Measurements from ENCODE around the gene ANO7.

The ANO7 gene

DNA sequence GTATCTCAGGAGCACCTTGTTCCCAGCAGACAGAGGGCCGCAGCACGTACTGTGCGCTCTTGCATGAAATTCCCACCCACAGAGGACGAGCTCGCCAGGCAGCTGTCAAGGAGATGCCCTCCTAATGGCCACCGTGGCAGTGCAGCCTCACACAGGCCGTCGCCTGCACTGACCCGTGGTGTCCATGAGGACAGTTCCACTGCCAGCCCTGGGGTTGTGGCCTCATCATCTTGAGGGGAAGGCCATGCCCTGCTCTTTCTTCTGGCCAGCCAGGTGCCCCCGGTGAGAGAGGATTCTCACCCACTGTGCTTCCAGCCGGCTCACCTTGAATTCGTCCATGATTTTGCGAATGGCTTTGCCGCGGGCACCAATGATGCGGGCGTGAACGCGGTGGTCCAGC is 42.0 kb downstream of the ANO7 start:
- DNase-seq = no peak

DNA sequence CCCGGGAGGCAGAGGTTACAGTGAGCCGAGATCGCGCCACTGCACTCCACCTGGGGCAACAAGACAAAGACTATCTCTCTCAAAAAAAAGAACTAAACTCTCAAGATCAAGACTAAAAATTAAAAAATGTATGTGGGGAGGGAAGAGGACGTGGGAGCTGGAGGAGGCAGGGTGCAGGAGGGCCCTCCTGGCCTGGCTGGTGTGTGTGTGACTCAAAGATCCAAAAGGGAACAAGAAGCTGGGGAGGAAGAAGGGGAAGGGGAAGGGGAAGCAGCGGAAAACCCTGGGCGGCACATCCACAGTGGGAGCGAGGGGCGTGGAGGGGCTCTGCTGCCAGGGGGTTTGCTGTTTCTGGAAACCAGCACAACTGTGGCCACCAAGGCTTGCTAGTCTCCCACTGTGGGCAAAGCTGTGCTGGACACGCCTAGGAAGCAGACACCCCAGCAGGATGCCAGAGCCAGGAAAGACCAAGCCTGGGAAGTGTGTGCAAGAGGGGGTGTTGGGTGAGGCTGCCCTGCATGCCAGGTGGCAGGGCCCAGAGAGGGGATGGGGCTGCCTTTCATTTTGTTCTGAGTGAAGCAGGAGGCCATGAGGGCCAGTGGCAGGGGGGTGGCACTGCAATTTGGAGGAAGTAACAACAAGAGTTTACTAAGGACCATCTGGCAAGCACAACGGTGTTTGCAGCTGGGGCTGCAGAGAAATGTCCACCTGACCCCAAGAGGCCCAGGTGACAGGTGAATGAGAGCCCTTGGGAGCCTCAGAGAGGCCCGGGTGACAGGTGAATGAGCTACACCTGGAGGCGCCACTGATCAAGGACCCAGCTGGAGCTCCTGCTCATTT is 44.5 kb downstream of the ANO7 start:
- DNase-seq = no peak

DNA sequence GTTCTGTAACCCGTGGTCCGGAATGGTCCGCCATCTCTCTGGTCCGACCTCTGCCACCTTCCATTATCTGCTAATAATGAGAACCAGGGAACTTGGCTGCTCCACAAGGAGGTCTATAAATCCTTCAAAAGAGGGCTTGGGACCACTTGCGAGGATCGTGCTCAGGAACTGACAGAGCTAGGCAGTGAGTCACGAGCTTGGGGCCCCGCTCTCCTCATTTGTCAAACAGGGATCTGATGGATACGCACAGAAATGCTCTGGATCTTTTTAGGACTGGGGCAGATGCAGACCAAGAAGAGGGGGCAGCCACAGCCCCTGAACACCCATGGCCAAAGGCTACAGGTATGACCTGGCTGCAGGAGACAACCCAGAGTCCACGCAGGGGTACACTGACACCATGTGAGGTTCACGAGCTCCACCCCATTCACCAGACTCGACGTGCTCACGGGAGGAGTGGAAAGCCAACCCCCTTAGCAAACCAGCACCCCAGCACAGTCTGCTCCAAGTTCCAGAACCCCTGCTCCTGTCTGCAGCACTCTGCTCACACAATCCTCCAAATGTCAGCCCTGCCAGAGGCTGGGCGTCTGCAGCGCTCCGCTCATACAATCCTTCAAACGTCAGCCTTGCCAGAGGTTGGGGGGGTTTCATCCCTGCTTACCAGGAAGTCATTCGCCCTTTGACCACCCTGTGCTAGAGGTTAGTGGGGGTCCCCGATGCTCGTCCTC is 45.8 kb downstream of the ANO7 start:
- no peak for DNase-seq

- DNase-seq = no peak
Observed at GRCh38 chr2:241234962-241235740, 46.7 kb downstream of the ANO7 start.

DNA sequence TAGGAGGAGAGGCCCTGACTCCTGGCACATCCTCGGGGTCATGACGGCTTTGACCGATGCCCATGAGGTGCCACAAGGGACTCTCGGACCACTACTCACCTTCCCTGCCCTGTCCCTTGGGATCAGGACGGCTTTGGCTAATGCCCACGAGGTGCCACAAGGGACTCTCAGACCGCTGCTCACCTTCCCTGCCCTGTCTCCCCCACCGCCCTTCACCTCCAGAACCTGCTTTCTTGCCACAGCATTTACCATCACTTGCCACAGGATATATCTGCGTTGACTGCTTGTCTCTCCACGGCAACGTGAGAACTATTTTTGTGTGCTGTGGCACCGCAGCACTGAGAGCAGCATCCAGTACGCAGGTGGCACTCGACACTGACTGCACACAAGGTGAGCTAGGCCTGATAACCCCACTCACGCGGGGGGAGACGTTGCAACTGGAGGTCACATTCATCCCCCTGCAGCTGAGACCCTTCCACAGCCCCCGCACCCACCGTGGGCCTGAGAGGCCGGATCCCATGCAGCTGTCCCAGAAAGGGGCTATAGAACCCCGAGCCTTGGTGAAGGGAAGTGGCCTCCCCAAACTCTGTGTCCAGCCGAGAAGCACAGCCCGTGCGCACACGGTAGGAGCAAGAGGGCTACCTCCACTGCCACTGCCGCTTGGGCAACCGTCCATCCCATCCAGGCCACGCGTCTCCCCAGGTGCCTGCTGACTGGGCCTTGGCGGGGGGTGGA is 47.5 kb downstream of the ANO7 start:
- no peak for DNase-seq

DNA sequence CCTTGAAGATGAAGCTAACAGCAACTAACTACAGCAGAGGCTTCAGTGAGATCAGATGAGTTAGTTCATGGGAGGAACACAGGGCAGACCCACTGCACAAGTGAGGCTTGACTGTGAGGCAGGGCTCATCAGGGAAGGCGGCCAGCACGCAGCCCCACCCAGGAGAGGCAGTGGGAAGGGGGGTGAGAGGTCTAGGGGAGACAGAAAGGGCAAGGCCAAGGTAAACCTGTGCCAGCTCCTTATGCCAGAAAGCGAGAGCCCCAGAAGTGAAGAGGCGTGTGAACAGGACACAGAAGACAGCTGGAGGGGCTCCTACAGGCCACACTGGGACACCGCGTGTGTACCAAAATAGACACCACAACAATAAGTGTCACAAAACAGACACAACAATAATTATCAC is 48.6 kb downstream of the ANO7 start:
- DNase-seq = no peak

- no peak for DNase-seq
Observed at GRCh38 chr2:241237949-241238371, 49.5 kb downstream of the ANO7 start.

GRCh38 chr2:241238693-241239198 is 50.3 kb downstream of the ANO7 start:
- no peak for DNase-seq

DNA sequence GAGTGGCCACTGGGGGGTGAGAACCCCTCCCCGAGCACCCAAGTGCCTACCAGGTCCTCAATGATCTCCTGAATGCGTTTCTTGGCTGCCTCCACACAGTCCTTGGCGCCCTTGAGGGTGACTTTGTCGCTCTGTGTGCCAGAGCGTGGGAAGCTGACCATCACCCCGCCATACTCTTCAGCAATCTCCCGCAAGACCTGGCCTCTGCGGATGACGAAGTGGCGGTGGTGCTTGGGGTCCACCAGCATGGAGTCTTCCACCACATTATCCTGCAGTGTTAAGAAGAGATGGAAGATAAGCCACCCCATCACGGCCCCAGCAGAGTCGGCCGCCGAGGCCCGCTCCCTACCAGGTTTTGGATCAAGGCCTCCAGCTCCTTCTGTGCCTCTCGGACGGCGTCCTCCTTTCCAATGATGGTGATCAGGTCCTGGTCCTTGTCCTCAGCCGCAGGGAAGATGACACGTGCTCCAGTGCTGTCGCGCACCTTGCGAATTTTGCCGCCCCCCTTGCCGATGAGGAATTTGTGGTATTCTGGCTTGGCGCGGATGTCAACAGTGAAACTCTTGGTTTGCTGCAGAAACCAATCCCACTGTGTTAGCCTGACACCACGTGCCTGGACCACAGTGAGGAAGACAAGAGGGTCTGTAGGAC is 51.2 kb downstream of the ANO7 start:
- DNase-seq = no peak

DNA sequence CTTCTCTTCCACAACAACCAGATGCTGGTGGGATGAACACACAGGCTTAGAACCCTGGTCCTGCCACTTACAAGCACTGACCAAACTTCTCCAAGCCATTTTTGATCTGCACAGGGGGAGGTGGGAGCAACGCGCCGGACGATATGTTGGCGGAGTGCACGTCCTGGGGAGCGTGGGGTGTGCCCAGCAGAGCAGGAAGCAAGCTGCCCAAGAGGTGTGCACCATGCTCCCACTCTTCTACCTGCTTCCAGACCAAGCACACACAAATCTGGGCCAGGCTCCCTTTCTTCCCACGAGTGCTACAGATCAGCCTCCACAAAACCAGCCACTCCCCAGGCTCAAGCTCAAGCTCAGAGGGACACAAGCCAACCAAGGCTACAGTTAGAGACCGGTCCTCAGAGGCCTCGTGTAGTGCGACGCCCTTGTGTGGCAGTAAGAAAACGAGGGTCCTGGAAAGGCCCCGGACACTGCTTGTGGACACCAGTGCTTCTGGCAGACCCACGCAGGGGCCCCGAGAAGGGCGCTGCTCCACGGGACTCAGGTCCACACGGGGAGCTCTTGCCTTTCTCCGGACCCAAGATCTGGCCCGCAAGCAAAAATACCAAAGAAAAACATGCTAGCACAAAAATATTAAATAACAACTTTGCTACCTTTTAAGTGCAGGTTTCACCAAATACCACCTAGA is 52.0 kb downstream of the ANO7 start:
- DNase-seq = no peak

DNA sequence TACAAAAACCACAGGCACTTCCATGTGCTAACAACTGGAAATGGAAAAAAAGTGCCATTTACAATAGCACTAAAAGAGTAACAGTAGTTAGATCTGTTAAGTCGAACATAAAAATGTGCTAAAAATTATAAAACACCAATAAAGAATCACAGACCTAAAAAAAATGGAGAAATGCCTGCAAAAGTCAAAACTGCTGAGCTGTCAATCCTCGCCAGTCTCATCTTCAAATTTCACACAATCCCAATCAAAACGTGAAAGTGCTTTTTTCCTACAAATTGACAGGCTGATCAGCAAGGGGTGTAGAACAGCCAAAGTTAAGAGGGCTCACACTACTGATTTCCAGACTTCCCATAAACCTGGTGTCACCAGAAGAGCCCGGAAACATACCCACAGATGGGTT is 53.2 kb downstream of the ANO7 start:
- no peak for DNase-seq

DNA sequence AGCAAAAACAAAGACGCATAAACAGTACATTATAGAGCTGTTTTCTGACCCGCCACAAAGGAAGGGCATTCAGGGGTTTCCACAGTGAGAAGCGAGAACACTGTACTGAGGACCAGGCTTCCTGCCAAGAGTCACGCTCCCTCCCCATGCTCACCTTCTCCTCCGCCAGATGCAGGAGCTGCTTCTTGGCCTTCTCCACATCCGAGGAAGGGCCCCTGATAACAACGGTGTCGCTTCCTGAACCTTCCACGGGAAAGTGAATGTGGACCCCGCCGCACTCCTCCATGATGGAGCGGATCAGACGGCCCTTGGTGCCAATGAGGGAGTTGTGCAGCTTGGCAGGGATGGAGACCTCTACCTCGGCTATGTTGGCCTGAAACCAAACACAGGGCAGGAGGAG is 53.8 kb downstream of the ANO7 start:
- DNase-seq = no peak

GRCh38 chr2:241244368-241244767 is 55.9 kb downstream of the ANO7 start:
- DNase-seq = no peak

DNA sequence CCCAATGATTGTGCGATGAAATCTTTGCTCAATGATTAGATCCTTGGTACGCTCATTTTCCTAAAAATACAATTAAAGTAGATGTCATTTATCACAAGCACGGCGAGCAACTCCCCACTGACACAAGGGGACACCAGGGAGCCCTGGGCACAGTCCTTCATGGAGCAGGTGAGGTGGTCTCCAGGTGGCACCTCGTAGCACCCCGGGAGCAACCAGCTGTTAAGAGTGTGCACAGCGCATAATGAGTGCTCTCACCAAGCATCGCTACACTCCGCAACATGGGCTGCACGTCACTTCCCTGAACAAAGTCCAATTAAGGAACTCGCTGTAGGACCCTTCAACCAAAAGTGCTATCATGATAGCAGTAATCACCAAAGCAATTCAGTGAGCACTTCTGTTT is 59.8 kb downstream of the ANO7 start:
- no peak for DNase-seq

DNA sequence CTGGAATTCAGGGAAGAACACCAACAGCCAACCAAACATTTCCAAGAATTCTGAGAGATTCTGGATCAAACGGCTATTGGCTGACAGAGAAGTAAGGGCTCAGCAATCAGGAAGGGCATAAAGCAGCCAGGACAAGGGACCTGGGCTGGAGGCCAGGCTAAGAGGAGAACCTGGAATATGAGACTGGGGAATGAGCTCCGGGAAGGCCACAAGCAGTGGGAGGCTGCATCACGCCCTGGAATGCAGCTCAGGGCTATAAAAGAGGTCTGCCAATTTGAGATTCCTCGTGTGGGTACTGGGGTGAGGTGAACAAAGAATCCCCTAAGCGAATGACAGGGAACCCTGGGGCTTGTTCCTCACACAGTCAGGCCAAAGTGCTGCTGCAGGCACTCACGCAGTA is 60.4 kb downstream of the ANO7 start:
- DNase-seq = no peak

DNA sequence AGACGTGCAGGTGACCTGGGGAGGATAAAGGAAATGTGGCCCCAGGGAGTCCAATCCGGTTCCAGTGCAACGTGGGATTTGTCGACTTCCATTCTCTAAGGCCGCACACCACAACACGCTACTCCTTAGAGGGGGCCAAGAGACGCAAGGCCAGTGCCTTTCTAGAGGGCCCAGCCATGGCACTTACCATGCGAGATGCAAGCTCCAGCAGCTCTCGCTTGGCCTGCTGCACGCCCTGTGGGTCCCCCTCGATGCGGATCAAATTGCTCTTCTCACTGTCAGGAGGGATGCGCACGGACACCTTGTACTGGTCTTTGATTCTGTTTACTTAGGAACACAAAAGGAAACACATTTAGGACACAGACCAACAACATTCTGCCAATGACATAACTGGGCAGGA is 61.2 kb downstream of the ANO7 start:
- no peak for DNase-seq

GRCh38 chr2:241252778-241253475 is 64.5 kb downstream of the ANO7 start:
- DNase-seq = no peak

DNA sequence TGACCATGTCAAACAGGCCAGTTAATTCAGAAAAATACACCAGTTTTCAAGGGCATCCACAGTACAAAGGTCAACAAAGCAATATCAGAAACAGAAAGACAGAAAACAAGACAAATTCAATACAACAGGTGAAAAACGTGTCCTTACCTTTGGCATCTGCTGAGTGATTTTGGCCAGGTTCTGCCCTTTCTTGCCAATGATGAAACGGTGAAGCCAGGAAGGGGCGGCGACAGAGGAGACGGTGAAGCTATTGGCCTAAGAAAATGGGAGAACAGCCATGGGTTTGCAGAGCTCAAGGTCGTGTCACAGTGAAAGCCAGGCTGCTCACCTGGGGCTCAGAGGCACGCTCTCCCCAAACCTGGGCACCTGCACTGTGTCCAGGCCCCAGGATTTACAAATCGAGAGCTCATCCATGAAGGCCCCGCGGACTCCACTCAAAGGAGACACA is 66.5 kb downstream of the ANO7 start:
- no peak for DNase-seq

GRCh38 chr2:241255542-241256167 is 67.2 kb downstream of the ANO7 start:
- DNase-seq = no peak

- no peak for DNase-seq
Observed at GRCh38 chr2:241256168-241256545, 67.7 kb downstream of the ANO7 start.
